NCI-H82 (cell line): ENCODE measurements around the gene USP46.

Source experiments
- DNase-seq: peaks from one replicate; lab custom pipeline; 2025; lab: John Stamatoyannopoulos, UW

USP46 gene

DNA sequence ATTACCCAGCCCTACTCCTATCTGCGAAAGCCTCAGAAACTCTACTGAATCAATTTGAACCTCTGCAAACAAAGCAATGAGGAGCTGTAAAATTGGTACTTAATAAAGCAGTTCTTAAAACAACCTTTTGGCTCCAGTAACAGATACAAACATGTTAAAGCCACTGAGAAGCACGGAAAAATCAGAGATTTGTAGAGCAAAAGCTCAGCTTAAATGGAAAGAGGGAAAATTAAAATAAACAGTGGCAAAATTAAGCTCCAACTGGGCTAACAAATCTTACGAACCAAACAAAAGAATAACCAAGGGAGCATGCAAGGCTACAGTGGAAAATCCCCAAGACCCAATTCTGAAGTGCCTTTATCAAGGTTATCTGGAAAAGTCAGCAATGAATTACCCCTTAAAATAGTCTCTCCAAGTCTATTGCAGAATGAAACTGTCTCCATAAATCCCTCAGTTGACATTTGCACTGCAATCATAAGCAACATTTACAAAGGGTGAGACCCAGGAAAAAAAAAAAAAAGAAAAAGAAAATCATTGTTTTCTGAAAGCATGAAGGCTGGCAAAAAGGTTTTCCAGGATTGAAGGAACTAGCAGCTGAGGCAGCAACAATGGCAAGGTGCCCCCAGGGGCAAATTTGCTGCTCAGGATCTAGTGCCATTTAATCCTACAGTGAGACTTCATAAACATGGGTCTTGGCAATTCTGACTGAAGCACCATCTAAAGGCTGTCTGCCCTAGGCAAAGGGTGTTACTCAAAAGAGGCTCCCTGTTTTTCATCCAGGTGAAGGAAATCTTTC is 40.1 kb downstream of the USP46 start:
- DNase-seq: no peak

DNA sequence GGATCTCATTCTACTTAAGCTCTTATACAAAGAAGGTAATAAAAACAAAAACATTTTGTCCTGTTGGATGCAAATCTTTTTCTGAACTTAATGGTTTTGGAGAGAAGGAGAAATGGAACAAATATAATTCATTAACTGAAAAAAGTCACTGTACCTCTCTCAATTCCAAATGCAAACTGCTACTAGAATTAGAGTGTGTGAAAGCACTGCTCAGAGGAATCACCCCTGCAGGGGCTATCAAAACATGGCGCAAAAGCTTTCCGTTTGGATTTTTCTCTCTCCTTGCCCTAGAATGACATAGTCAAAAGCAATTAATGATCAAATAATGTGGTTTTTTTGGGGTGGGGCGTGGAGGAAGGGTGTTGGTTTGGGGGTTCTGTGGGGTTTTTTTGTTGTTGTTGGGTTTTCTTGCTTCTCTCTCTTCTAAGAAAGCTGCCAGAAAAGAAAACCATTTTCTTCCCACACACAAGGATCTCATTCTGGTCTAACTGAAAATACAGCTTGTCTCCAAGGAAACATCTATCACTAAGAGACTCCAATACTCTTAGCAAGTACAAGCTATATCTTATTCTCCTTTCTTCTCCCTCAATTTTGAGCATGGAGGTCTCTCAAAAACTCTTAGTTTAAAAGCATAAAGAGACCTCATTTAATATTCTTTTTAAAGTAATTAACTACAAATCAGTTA is 41.6 kb downstream of the USP46 start:
- DNase-seq: peak; percentile 8

DNA sequence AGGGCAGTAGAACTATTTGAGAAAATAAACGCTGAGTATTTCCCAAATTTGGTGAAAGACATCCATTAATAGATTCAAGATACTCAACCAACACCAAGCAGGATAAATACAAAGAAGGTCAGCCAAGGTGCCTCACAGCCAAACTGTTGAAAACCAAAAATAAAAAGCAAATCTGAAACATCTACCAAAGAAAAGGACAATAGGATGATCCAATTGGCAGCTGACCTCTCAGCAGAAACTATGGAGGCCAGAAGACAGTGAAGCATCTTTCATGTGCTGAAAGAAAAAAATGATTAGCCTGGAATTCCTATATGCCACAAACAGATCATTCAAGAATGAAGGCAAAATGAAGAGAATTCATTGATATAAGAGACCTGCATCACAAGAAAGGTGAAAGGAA is 44.9 kb downstream of the USP46 start:
- no peak for DNase-seq

DNA sequence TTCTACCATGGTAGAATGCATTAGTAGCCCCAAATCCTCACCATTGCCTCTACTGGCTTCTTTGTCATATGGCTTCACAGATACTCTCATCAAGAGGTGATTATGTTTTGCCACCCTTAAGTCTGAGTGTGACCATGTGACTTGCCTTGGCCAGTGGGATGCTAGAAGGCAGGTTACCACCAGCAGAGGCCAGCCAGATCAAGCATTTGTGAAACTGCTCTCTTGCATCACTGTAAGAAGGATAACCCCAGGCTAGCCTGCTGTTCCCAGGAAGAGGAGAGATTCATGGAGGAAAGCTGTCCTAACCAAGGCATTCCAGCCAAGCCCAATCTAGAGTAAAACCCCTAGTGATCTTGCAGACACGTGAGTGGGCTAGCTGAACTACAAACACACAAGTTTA is 46.8 kb downstream of the USP46 start:
- DNase-seq: no peak

DNA sequence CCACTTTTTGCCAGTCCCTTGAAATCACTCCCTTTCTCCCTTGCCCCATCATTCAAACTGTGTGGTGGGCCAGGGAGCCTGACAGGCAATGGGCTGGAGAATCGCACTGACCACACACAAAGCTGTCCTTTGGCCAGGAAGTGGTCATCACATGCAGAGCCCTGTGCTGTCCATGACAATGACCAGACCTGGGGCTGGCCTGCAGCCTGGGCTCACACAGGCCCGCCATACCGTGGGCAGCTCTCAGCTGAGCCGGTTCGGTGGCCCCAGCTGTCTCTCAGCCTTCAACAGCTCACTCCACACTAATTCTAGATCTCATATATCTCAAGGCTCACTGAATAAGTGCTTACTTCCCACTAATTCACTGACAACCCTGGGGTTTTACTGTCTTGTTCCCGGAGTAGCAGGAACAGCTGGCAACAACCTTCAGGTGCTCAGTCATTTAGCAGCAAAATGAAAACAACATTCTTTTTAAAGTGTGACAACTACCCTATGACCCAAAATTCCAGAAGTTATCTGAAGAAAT is 48.0 kb downstream of the USP46 start:
- DNase-seq: no peak

DNA sequence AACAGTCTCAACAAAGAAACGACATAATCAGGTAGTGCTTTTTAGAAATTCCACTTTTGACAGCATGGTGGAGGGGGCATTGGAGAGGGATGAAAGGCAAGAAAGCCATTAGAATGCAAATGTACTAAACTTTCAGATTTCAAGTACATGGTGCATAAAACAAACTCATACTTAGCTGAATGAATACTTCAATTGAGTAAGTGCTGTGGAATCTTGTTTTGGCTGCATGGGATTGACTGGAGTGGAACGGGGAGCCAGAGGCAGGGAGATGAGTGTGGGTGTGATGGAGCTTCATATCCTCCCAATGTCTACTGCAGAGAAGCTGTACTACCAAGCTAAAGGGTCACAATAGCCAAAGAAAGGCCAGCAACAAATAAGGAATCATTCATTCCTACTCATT is 52.4 kb downstream of the USP46 start:
- no peak for DNase-seq

DNA sequence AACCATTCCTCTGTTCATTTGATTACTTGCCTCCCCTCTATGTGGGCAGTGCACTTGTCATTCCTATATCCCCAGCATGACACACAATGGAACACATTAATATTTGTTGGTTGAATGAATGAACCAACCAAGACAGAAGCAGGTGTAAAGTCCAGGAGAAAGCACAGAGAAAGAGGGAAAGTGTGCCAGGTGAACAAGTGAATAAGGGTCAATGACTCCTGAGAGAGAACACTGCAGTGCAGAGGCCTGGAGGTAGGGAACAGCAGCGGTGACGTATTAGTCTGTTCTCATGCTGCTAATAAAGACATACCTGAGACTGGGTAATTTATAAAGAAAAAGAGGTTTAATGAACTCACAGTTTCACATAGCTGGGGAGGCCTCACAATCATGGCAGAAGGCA is 53.1 kb downstream of the USP46 start:
- no peak for DNase-seq

DNA sequence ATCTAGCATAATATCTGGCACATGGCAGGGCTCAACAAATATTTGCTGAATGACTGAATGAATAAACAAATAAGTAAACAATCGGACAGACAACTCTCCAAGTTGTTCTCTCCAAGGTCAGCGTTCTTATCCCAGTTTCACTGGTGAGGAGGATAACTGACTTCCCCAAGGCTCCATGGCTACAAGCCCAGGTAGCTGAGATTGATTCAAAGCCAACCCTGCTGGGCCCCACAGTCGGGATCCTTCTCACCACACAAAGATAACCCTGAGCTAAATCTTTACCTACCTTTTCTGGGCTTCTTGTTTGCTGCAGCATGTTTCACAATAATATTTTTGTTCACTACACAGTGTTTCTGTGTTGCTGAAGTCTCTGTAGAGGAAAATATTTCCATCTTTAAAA is 54.9 kb downstream of the USP46 start:
- DNase-seq: no peak

DNA sequence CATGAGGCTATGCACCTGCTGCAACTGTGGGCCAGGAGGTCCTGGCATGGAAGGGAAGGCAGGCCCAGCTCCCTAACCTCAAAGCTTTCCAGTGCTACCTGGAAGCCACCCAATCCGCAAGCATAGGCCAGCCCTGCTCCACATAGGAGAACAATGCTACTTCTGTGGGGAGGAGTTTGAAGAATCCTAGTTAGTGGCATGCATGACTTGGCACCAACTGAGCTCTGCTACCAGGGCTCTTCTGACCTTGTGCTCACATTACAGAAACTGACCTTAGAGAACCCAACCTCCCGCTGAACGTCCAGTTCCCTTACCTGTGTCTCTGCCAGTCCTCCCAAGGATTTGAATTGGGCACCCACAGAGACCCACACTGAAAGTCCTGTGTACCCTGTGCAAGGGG is 58.8 kb downstream of the USP46 start:
- DNase-seq: no peak

DNA sequence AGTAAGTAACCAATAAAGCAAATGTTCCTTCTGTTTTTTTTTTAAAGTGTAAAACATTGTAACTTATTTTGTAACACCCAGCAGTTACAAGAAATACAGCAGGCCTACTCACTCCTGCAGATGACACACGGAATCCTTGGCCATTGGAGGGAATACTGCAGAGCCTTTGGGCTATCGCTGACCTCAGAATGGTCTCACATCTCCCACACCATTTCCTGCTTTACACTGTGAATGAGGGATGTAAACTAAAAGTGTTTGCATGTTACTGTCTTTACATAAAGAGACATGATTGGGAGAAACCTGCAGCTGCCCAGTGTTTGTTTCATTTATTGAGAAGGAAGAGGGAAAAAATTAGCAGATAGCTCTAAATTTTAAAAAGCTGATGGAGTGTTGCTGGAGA is 64.1 kb downstream of the USP46 start:
- DNase-seq: no peak

DNA sequence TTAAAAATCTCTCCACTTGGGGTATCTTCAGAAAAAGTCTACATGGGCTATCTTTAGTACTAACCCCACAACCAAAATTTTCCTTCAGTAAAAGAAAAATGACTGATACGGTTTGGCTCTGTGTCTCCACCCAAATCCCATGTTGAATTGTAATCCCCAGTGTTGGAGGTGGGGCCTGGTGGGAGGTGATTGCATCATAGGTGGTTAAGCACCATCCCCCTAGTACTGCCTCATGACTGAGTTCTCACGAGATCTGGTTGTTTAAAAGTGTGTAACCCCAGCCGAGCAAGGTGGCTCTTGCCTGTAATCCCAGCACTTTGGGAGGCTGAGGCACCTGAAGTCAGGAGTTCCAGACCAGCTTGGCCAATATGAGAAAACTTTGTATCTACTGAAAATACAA is 66.8 kb downstream of the USP46 start:
- no peak for DNase-seq

DNA sequence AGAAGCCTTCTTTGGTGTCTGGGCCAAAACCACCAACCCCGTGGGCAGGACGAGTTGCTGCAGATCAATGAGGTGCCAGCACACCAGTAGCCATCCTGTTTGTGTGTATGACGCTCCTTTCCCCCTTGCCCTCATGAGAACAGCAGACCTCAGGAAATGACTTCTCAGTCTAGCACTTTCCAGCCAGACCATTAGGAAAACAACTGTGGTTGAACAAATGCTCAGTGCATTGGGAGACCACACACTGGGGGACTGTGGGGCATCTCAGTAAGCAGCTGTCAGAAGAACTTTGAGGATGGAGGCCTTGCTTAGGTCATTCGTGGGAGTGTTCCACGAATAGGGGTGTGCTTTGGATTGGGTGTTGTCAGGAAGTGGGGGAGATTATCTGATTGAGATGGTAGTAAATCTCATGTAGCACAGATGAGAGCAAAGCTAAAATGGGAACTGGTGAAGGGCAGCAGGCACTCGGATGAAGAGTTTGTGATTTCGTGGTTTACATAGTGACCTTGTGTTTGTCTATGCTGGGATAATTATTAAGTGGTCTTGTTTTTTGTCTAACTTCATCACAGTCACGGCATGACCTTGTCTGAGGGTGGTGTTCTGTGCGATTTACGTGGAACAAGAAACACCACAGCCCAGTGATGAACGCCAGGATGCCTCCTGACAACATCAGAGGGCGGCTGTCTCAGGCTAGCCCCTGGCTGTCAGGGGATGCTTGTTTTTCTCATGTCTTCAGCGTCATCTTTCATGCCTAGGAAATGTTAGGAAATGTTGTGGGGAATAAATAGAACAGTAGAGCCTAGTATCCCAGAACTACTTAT is 70.1 kb downstream of the USP46 start:
- no peak for DNase-seq

DNA sequence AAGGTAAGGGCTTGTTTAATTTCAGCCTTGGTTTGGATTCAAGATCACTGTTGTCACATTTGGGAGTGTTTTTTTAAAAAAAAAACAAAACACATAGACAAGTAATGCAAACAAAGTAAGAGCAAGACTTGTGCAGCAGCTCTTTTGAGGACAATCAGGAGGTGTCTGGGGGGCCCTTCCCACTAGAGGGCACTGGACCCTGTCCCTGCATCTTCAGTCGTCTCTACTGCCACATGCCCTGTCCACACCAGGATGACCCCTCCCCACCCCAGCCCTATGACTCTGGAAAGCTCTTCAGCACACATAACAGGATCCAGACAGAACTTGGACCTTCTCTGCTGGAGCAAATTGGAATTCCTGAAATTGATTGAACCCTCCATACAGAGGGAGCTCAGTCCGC is 71.0 kb downstream of the USP46 start:
- peak; percentile 13 for DNase-seq

DNA sequence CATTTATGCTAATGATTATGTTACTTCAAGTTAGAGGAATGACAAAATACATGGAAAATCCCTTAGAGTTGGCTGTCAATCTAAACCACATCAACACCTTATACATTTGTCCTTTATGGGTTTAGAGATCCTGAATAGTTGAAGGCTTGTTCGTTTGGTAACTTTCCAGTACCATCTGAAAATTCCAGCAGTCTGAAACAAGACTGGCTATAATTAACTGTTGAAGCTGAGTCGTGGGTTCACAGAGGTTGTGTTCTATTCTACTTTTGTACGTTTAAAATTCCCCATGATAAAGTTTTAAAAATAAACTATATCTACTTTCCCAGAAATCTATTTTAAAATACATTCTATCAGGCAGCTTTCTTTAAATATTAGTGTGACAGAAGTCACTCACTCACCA is 73.0 kb downstream of the USP46 start:
- no peak for DNase-seq

DNA sequence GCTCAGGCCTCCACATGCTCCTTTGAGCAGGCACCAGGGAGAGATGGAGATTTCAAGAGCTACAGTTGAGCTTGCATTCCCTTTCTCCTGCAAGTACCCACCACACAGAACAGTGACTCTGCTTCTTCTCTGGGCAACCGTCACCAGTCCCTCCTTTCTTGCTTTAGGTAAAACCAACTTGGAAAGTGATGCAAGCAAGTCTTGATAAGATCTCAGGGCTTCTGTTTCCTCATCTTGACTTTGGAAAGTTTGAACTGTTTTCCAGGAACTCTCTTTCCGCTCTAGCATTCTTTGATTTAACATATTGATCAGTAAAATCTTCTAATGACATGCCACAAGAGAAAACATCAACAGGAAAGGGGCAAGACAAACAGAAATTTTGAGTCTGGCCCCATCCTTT is 73.7 kb downstream of the USP46 start:
- no peak for DNase-seq

DNA sequence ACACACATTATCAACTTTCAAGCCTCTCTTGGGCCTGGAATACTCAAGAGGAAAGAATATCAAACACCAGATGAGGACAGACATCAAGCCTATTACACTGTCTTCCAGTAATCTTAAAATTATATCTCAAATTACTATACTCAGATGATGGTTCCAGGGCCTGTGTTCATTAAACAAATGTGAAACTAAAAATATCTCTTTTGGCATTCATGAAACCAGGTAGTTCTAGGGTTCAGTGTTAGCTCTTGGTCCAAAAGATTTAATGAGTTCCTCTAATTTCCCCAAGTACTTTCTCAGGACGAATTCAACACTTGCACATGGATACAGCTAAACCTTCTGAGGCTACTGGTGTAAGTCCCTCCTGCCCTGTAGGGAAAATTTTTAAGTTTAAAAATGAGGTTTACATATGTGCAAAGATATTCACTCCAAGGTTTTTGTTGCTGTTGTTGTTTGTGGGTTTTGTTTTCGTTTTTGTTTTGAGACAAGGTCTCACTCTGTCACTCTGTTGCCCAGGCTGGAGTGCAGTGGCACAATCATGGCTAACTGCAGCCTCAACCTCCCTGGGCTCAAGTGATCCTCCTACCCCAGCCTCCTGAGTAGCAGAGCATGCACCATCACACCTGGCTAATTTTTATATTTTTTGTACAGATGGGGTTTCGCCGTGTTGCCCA is 79.4 kb downstream of the USP46 start:
- DNase-seq: no peak

DNA sequence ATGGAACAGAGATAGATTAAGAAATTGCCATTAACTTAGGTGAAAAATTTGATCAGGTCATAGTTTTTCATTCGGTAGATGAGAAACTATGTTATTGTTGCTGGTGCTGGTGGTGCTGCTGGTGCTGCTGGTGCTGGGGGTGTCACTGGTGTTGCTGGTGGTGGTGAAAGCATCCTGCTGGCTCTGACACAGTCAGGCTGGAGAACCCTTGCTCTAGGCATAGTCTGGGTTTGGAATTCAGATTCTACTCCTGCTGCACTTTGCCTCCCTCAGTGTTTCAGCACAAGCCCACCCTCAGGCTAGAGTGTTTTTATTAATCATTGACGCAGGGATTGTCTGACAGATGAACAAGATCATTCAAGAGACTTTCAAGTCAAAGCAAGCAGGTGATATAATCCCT is 80.2 kb downstream of the USP46 start:
- no peak for DNase-seq

DNA sequence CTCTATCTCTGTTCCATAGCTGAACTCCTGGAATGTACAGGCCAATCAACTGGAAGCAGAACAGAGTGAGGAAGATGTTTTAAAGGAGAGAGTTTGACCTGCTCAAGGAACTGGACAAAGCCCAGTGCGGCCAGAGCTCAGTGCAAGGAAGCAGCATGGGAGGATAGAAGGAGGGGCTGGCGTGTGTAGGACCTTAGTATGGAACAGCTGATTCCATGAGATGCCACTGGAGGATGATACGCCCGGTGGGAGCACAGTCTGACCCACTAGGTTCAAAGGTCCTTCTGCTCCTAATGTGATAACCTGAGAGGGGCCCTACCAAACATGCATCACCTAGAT is 81.5 kb downstream of the USP46 start:
- DNase-seq: no peak

DNA sequence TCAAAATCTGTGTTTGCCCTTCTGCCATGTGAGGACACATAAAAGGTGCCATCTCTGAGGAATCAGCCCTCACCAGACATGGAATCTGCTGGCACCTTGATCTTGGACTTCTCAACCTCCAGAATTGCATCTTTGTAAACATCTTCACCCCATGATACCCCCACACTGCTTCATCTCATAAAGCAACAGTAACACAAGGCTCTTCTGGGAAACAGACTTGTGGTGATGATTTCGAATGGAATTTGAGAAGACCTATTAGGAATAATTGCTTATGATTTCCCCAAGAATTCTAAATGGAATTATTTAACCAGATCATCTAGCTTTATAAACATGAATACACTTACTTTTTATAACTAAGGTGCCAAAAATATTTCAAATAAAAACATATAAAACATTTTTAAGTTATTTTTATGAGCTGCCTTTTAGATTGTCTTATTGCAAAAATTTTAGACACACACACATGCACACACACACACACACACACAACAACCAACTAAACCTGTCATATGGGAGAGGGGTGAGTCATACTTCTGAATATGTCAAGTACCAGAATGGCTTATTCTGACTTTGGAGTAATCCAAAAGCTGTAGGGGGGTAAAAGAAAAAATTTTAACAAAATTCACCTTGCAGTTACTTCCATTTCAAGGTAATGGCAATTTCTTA is 82.0 kb downstream of the USP46 start:
- no peak for DNase-seq

DNA sequence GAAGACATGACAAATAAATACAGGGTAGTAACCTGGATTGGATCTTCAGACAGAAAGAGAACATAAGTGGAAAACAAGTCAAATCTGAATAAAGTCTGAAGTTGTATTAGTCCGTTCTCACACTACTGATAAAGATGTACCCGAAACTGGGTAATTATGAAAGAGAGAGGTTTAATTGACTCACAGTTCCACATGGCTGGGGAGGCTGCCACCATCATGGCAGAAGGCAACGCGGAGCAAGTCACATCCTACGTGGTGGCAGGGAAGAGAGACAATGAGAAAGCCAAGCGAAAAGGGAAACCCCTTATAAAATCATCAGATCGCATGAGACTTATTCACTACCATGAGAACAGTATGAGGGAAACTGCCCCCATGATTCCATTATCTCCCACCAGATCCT is 82.8 kb downstream of the USP46 start:
- DNase-seq: no peak

DNA sequence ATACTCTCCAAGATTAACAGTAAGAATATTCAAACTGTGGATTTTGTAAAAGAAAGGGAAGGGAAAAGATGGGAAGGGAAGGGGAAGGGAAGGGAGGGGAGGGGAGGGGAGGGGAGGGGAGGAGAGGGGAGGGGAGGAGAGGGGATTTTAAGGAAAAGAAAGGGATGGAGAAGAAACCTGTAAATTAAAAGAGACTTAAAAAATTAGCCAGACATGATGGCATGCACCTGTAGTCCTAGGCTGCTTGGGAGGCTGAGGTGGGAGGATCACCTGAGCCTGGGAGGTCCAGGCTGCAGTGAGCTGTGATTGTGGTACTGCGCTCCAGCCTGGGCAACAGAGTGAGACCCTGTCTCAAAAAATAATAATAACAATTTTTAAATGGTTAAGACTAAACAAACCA is 83.7 kb downstream of the USP46 start:
- DNase-seq: no peak

DNA sequence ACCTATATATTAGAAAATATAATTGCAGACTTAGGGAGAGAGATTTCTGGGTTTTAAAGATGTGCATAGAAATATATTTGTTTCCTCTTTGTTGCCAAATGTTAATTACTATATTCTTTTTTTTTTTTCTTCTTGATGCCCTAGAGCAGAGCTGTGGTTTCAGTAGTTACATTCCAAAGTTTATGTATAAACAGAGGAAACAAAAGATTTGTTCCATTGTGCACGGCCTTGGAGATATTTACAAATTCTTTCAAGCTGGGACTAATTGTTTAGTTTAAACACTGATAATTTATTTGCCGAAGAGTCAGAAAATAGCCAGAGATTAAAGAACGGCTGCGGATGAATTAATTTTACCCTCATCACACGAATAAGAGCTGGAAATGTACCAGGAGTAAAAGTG is 85.1 kb downstream of the USP46 start:
- no peak for DNase-seq
